HG03135 (cell line): Measurements from ENCODE around the gene SORCS2.

Source experiments
- ATAC-seq: cut with Tn5 transposase; IDR thresholded peaks from one replicate; pipeline ENCODE4 v1.9.1; 2021; ENCODE audit warnings: mild to moderate bottlenecking, moderate library complexity; ENCODE audit not compliant: unreplicated experiment

The SORCS2 gene

GRCh38 chr4:7487998-7488671, 295.8 kb downstream of the SORCS2 start:
- no peak for ATAC-seq

GRCh38 chr4:7491915-7492314, 299.6 kb downstream of the SORCS2 start:
- ATAC-seq, result no peak

GRCh38 chr4:7498446-7499200, 306.3 kb downstream of the SORCS2 start:
- ATAC-seq, result no peak

- ATAC-seq, result no peak
These were observed 307.3 kb downstream of the SORCS2 start for GRCh38 chr4:7499661-7500060.

GRCh38 chr4:7500404-7500803, 308.1 kb downstream of the SORCS2 start:
- ATAC-seq, result no peak

- no peak for ATAC-seq
These were observed 309.0 kb downstream of the SORCS2 start for GRCh38 chr4:7501314-7501713.

GRCh38 chr4:7501873-7502272, 309.5 kb downstream of the SORCS2 start:
- ATAC-seq, result no peak

GRCh38 chr4:7503559-7504249, 311.4 kb downstream of the SORCS2 start:
- ATAC-seq, result no peak

- no peak for ATAC-seq
These were observed 313.0 kb downstream of the SORCS2 start for GRCh38 chr4:7505116-7505900.

- ATAC-seq, result no peak
These were observed 313.8 kb downstream of the SORCS2 start for GRCh38 chr4:7506119-7506518.

- no peak for ATAC-seq
These were observed 314.2 kb downstream of the SORCS2 start for GRCh38 chr4:7506572-7506971.

GRCh38 chr4:7507381-7507780, 315.0 kb downstream of the SORCS2 start:
- ATAC-seq, result no peak

- no peak for ATAC-seq
These were observed 317.7 kb downstream of the SORCS2 start for GRCh38 chr4:7510066-7510465.

- no peak for ATAC-seq
These were observed 318.2 kb downstream of the SORCS2 start for GRCh38 chr4:7510538-7510937.

- ATAC-seq, result no peak
These were observed 319.2 kb downstream of the SORCS2 start for GRCh38 chr4:7511525-7511924.

- no peak for ATAC-seq
These were observed 320.1 kb downstream of the SORCS2 start for GRCh38 chr4:7512428-7512827.

- no peak for ATAC-seq
These were observed 320.6 kb downstream of the SORCS2 start for GRCh38 chr4:7512946-7513345.

GRCh38 chr4:7513671-7514070, 321.3 kb downstream of the SORCS2 start:
- ATAC-seq, result no peak

GRCh38 chr4:7514281-7514680, 321.9 kb downstream of the SORCS2 start:
- no peak for ATAC-seq

- no peak for ATAC-seq
These were observed 322.5 kb downstream of the SORCS2 start for GRCh38 chr4:7514789-7515188.

- no peak for ATAC-seq
These were observed 323.1 kb downstream of the SORCS2 start for GRCh38 chr4:7515390-7515902.
